22Rv1 (cell line): Measurements from ENCODE around the gene KLK1.

ENCODE experiments used
- ZFX ChIP-seq: fragments of 450-650 bp; IDR thresholded peaks from 2 replicates; pipeline ENCODE4 v1.6.1; 2017; ENCODE audit warnings: antibody characterized with exemption, borderline replicate concordance
- TF ChIP-seq, protein P1 (sequence below): fragments of 450-650 bp; IDR thresholded peaks from 2 replicates; pipeline ENCODE4 v1.5.1; 2017; ENCODE audit warnings: mild to moderate bottlenecking

GRCh38 chr19:50804420-50805272, 18.9 kb downstream of the KLK1 start:
- TF ChIP-seq, protein P1, sequence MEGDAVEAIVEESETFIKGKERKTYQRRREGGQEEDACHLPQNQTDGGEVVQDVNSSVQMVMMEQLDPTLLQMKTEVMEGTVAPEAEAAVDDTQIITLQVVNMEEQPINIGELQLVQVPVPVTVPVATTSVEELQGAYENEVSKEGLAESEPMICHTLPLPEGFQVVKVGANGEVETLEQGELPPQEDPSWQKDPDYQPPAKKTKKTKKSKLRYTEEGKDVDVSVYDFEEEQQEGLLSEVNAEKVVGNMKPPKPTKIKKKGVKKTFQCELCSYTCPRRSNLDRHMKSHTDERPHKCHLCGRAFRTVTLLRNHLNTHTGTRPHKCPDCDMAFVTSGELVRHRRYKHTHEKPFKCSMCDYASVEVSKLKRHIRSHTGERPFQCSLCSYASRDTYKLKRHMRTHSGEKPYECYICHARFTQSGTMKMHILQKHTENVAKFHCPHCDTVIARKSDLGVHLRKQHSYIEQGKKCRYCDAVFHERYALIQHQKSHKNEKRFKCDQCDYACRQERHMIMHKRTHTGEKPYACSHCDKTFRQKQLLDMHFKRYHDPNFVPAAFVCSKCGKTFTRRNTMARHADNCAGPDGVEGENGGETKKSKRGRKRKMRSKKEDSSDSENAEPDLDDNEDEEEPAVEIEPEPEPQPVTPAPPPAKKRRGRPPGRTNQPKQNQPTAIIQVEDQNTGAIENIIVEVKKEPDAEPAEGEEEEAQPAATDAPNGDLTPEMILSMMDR: no peak
- no peak for TF ChIP-seq ZFX
